Activated CD8-positive, alpha-beta memory T cell treated with anti-CD3 and anti-CD28 coated beads, Interleukin-2, amount 50 U/mL, for 48 hours (primary cell): ENCODE data around the gene SNAPC4.
"Not testable (repeated sequence)": the region's sequence is repeated elsewhere in the genome, so short reads cannot be mapped to it uniquely, and the experiment has no call there.

Experiments
- DNase-seq: peaks from one replicate; pipeline ENCODE4 v3.0.0-alpha.2; 2020

Gene SNAPC4

DNA sequence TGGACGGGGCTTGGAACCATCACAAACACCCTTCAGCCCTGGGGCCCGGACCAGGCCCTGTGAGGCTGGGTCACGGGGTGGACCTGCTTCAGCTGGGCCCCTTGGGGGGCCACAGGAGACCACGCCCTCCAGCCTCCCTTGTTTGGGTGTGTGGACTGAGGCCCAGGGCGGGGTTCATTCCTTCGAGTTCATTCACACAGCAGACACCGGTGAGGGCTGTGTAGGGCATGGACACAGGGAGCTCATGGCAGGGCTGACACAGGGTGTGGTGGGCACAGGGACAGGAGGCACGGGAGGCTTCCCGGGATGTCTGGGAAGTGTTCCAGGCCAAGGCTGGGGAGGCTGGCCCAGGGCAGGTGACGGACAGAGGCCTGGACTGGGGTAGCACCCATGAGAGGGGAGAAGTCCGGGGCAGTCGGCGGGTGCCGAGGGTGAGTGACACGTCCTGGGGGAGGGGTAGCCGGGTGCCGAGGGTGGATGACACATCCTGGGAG lies 45.3 kb downstream of the SNAPC4 start:
- DNase-seq = no peak

DNA sequence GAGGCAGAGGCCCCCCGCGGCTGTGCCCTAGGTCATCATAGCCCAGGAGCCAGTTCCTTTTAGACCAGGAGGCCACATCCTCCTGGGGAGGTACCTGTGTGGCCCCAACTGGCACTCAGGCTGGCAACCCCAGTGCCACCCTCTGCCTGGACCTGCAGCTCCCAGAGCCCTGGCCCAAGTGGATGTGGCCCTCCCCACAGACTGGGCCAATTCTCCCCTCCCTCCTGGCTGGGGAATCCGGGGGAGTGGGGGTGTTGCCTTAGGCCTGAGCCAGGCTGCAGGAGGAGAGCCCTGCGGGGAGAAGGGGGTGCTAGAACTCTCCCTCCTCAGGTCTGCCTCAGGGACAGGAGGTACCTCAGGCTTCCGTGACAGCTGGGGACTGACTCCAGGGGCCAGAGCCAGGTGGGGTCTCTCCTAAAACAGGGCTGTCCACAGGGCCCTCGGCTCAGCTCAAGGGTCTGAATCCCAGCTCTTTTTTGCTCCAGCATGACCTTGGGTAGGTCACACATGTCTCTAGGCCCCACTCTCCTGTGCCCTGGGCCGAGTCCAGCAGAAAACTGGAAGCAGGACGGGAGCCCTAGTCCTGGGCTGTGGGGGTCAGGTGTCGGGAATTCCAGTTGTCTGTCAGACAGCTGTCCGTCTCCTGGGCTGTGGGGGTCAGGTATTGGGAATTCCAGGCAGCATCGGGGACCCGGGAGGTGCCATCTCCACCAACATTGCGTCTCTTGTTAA lies 46.0 kb downstream of the SNAPC4 start:
- DNase-seq = no peak

DNA sequence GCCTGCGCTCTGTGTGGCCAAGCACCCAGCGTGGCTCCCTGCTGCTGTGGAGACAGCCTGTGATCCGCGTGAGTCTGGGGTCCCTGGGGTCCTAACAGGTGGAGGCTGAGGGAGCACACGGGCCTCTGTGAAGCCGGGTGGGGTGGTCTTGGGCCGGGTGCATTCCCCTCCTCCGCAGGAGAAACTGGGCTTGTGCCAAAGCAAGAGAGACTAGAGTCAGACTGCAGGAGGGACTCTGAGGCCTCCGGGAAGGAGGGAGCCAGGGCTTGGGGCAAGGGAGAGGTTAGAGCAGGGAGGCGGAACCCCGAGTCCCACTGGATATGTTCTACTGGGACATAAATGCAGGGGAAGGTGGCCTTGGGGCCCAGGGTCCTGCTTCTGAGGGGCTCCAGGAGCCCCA lies 46.9 kb downstream of the SNAPC4 start:
- no peak for DNase-seq

DNA sequence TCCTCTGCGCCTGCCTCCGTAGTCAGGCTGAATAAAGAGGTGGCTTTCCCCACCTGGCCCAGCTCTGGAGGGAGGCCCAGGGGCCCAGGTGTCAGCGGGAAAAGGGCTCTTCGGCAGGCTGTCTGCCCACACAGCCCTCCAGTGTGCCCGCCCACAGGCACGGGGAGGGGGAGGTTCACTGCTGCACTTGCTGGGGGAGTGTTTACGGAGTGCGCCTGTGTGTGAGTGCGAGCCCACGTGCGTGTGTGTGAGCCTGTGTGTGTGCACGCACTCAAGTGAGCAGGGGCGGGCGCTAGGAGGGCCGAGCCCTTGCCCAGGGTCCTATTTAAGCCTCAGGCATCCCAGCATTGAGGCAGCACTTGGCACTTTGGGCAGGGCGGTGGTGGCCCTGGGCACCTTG lies 47.3 kb downstream of the SNAPC4 start:
- no peak for DNase-seq

DNA sequence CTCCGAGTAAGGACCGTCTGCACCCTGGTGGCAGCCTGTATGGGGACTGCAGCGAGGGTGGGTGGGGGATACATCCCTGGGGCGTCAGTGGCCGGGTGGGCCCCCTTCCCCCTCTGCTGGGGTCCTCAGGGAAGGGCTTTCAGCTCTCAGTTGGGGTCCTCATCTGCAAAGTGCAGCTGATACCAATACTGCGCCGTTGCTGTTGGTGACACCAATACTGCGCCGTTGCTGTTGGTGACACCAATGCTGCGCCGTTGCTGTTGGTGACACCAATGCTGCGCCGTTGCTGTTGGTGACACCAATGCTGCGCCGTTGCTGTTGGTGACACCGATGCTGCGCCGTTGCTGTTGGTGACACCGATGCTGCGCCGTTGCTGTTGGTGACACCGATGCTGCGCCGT lies 48.1 kb downstream of the SNAPC4 start:
- not testable (repeated sequence) for DNase-seq

DNA sequence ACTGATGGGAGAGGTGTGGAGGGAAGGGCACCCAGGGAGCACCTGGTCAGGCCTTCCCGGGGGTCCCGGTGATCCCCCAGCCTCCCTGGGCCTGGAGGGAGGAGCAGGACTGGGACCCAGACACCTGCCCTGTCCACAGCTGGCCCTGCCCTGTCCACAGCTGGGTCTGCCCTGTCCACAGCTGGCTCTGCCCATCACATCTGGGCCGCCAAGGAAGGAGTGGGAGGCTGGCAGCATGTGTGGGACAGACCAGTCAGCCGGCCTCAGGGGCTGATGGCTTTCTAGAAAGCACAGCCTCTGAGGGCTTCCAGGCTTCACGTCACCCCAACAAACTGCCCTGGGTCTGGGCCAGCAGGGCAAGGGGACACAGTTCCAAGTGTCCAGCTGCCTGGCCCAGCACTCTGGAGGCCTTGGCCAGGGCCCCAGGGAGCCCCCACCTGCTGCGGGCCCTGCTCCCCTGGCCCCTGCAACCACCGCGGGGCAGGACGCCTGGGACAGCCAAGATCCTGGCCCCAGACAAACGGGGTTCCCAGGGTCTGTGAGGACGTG lies 48.6 kb downstream of the SNAPC4 start:
- no peak for DNase-seq
